Testis (tissue), 3 donors: ENCODE results near the gene RGS6. TPM values are rescaled to one million over a fixed set of nuclear protein-coding genes. Genes with fewer than 3 reads are reported as not detected.

Experiments
- DNase-seq: peaks from one replicate; pipeline ENCODE4 v3.0.0-alpha.2; 2019
- H3K27ac ChIP-seq, 2 donors: fragments of 200-600 bp; sonication (generic); one replicate each; pipeline ENCODE4 v1.5.1; 2019
- H3K27me3 ChIP-seq: fragments of 200-600 bp; sonication (generic); one replicate; pipeline ENCODE4 v1.5.1; 2019
- H3K36me3 ChIP-seq: fragments of 200-600 bp; sonication (generic); one replicate; pipeline ENCODE4 v1.5.1; 2017; ENCODE audit warnings: low read depth; ENCODE audit errors: missing control alignments
- H3K4me1 ChIP-seq: fragments of 200-600 bp; sonication (generic); one replicate; pipeline ENCODE4 v1.5.1; 2019
- H3K4me3 ChIP-seq, 2 donors: fragments of 200-600 bp; sonication (generic); one replicate each; pipeline ENCODE4 v1.5.1; 2017 to 2019
- H3K9me3 ChIP-seq: fragments of 200-600 bp; sonication (generic); one replicate; pipeline ENCODE4 v1.5.1; 2017
- POLR2A ChIP-seq: fragments of 450-650 bp; IDR thresholded peaks from one replicate; pipeline ENCODE4 v1.6.1; 2017; ENCODE audit warnings: antibody characterized with exemption, mild to moderate bottlenecking, moderate library complexity
- WGBS, 2 donors: methylation state at CpG; one replicate each; pipeline ENCODE4 v1.1.5; 2018; 5-methylcytosine and 5-hydroxymethylcytosine counted together
- intact Hi-C: fragments of 100-400 bp; cut with DNase I; formaldehyde crosslinking; loops from one replicate; pipeline ENCODE4 v1.15.1; 2023; ENCODE audit warnings: low total_unique reads
- polyA plus RNA-seq: library from polyadenylated mRNA; stranded (reverse); fragments of 350-450 nt; fragmentation: Illumina TruSeq; extraction: RNeasy Lipid Tissue Mini Kit (QIAGEN cat#74804); gene quantifications from one replicate; pipeline ENCODE4 v1.2.3, GENCODE V29; 2014; ENCODE audit warnings: low read depth, low replicate concordance; ENCODE audit not compliant: insufficient read depth
- total RNA-seq, 2 donors: library from RNA; depleted of rRNA; stranded (reverse); fragments of >200 nt; gene quantifications; one replicate each; pipeline ENCODE4 v1.2.3, GENCODE V29; 2016
- TF ChIP-seq, protein P1 (sequence below), 3 experiments: fragments of 450-650 bp in 2 of 3; fragments of 200-600 bp in 1 of 3; sonication (generic) in 1 of 3; IDR thresholded peaks; one replicate each; pipeline ENCODE4 v1.5.1; 2016 to 2019; ENCODE audit warnings: antibody characterized with exemption in 3 of 3, mild to moderate bottlenecking in 2 of 3, moderate library complexity in 1 of 3

Gene RGS6
- total and polyA plus RNA-seq, 3 donors from 2014 or later, result 6.3 to 21.3 (median 16.0) TPM

DNA sequence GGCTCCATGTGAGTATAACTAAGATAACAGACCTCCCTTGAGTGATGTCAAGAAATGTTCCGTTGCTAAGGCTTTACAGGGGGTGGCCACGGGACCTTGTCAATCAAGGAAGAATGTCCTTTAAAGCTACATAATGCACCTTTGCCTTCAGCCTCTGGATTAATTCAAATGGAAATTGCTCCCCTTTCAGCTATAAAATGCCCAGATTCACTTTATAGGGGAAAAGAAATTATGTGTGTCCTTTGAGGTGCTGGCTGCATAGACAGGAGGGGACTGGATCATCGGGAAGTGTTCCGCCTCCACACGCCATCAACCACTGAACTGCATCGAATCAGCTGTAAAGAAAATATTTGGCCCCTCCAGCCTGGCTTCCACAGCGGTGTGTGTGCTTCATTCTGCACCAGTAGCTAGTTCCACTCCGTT, 546.3 kb downstream of the RGS6 start:
- 87 to 91% methylated on average over 8 of the region's 8 CpGs for WGBS, 2 donors
- Histone ChIP-seq H3K36me3 (no peaks in the 10 kb centered on the region), H3K4me3 (no peak overlapping the region), H3K9me3 (no peaks in the 10 kb centered on the region), H3K4me1 (no peaks in the 10 kb centered on the region), H3K27me3 (no peaks in the 10 kb centered on the region), H3K27ac (no peak overlapping the region)
- intact Hi-C loops, result no loop called here
- no peak for DNase-seq
- no peak for TF ChIP-seq POLR2A
- TF ChIP-seq, protein P1, sequence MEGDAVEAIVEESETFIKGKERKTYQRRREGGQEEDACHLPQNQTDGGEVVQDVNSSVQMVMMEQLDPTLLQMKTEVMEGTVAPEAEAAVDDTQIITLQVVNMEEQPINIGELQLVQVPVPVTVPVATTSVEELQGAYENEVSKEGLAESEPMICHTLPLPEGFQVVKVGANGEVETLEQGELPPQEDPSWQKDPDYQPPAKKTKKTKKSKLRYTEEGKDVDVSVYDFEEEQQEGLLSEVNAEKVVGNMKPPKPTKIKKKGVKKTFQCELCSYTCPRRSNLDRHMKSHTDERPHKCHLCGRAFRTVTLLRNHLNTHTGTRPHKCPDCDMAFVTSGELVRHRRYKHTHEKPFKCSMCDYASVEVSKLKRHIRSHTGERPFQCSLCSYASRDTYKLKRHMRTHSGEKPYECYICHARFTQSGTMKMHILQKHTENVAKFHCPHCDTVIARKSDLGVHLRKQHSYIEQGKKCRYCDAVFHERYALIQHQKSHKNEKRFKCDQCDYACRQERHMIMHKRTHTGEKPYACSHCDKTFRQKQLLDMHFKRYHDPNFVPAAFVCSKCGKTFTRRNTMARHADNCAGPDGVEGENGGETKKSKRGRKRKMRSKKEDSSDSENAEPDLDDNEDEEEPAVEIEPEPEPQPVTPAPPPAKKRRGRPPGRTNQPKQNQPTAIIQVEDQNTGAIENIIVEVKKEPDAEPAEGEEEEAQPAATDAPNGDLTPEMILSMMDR (IDR thresholded peaks at IDR 0.05), result no peak

DNA sequence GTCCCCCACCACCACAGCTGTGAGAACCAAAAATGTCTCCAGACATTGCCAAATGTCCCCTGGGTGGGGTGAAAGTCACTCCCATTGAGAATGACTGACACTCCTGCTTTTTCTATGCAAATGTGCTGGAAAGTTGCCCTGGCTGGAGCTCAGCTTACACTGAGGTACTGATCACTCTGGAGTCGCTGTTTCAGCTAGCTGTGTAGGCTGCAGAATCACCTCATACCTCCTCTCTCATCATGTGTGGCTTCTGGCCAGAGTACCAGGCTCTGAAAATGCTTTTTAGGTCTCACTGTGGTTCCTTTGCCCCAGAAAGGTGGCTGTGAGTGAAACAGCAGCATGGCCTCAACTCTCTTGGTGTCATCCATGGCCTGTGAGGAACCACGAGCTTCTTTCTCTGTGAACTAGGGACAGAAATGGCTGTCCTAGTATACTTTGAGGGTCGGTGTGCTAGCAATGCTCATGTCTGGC, 547.3 kb downstream of the RGS6 start:
- intact Hi-C loops, result no loop called here
- Histone ChIP-seq H3K4me3 (no peak overlapping the region), H3K9me3 (no peaks in the 10 kb centered on the region), H3K36me3 (no peaks in the 10 kb centered on the region), H3K27ac (no peak overlapping the region), H3K4me1 (no peaks in the 10 kb centered on the region), H3K27me3 (no peaks in the 10 kb centered on the region)
- WGBS, 2 donors, result 95 to 97% methylated on average over 3 of the region's 3 CpGs
- DNase-seq, result no peak
- no peak for TF ChIP-seq POLR2A
- TF ChIP-seq, protein P1 (IDR thresholded peaks at IDR 0.05), result no peak

DNA sequence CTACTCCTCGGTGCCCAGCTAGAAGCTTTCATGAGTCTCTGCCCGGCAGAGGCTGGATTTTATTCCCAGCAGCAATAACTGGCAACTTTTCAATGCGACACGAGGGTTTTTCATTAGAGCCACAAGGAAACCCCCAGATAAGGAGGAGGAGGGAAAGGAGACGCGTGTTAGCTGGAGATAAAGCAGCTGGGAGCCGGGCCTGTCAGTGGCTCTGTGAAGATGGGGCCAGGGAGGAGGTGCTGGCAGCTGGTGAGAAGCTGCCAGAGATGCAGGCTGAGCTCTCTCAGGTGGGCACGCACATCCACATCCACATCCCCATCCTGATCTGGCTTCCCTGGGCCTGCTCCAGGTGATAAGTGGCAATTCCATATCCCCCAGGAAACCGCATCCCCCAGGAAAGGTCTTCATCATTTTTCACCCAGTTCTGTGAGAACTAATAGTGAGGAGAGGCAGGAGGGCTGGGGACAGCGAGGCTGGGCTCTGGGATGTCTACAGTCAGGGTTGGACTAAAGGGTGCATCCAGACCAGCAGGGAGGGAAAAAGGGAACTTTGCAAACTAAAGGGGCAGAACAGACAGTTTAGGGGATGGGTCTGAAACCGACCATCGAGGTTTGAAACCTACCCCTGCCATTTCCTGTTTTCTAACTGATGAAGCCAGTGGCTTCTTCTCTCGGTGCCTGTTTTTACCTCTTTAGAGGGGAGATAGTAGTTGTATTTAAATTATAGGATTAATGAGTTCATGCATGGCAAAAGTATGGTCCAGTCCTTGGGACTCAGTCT, 548.4 kb downstream of the RGS6 start:
- H3K4me1 ChIP-seq, result no peaks in the 10 kb centered on the region
- WGBS, 2 donors, result 65 to 69% methylated on average over 13 of the region's 13 CpGs
- H3K4me3 ChIP-seq, result no peak overlapping the region
- H3K27me3 ChIP-seq, result no peaks in the 10 kb centered on the region
- intact Hi-C loops, result no loop called here
- no peak for DNase-seq
- H3K27ac ChIP-seq, result no peak overlapping the region
- no peaks in the 10 kb centered on the region for H3K9me3 ChIP-seq
- no peak for TF ChIP-seq POLR2A
- TF ChIP-seq, protein P1 (IDR thresholded peaks at IDR 0.05), result no peak
- no peaks in the 10 kb centered on the region for H3K36me3 ChIP-seq

DNA sequence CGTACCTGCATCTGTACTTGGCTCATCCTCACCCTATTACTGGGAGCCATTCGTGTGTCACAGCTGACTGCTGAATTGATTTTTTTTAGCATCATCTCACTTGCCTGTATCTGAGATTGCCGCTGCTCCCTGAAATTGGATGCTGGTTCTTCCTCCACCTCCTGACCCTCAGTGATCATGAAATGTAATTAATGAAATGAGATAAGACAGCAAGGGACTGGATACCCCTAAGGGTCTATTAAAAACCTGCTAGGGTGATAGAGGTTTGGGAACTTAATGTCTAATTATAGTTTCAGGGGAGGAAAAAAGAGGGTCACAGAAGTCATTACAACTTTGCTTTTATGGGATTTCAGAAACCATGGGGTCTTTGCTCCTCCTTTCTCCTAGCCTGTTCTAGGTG, 551.1 kb downstream of the RGS6 start:
- intact Hi-C loops, result no loop called here
- no peak for DNase-seq
- Histone ChIP-seq H3K4me3 (no peak overlapping the region), H3K9me3 (no peaks in the 10 kb centered on the region), H3K36me3 (no peaks in the 10 kb centered on the region), H3K27me3 (no peaks in the 10 kb centered on the region), H3K4me1 (no peaks in the 10 kb centered on the region), H3K27ac (no peak overlapping the region)
- 94 to 96% methylated on average over 3 of the region's 3 CpGs for WGBS, 2 donors
- TF ChIP-seq POLR2A, result no peak
- TF ChIP-seq, protein P1 (IDR thresholded peaks at IDR 0.05), result no peak

DNA sequence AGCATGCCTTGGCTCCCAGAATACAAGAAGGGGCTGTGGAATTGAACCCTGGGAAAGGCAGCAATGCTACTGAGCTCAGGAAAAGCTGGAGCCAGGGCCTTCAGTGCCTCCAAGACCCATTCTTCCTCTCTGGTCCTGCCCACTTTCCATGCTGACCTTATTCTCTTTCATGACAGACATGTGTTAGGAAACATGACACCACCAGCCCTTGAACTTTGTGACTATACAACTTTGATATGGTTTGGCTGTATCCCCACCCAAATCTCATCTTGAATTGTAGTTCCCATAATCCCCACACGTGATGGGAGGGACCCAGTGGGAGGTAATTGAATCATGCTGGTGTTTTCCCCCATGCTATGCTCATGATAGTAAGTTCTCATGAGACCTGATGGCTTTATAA, 553.5 kb downstream of the RGS6 start:
- intact Hi-C loops, result no loop called here
- H3K36me3 ChIP-seq, result no peaks in the 10 kb centered on the region
- DNase-seq, result no peak
- no peaks in the 10 kb centered on the region for H3K9me3 ChIP-seq
- TF ChIP-seq POLR2A, result no peak
- TF ChIP-seq, protein P1 (IDR thresholded peaks at IDR 0.05), result no peak
- H3K4me3 ChIP-seq, result no peak overlapping the region
- no peaks in the 10 kb centered on the region for H3K4me1 ChIP-seq
- 65 to 82% methylated on average over 1 of the region's 1 CpG for WGBS, 2 donors
- H3K27me3 ChIP-seq, result no peaks in the 10 kb centered on the region
- H3K27ac ChIP-seq, result no peak overlapping the region
